DMS153 (cell line): ENCODE measurements around the gene GALNT2.

Experiments used
- DNase-seq: peaks from one replicate; lab custom pipeline; 2025; lab: John Stamatoyannopoulos, UW

Gene GALNT2

DNA sequence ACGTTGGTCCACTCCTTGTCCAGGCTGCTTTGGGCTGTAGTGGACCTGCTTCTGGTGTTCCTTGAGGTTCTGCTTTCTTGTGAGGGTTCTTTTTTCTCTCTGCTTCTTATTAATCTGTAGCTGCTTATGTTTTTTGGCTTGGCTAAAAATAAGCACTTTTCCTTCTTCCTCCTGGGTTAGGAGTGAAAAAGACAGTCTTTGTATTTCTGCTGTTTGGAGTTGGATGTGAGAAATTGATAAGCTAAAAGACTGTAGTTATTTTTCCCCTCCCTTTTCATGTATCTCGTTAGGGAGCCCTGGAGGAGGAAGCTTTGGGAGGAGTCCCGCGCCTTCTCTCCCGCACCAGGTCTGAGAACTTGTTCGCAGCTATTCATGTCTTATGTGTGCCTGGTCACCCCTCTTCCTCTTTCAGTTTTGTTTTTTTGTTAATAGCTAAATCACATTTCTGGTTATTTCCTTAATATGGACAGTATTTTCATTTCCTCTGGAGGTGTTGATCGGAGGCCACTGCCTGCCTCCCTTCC, 79.0 kb downstream of the GALNT2 start:
- DNase-seq: no peak

GRCh38 chr1:230146709-230147108, 79.7 kb downstream of the GALNT2 start:
- DNase-seq: no peak

DNA sequence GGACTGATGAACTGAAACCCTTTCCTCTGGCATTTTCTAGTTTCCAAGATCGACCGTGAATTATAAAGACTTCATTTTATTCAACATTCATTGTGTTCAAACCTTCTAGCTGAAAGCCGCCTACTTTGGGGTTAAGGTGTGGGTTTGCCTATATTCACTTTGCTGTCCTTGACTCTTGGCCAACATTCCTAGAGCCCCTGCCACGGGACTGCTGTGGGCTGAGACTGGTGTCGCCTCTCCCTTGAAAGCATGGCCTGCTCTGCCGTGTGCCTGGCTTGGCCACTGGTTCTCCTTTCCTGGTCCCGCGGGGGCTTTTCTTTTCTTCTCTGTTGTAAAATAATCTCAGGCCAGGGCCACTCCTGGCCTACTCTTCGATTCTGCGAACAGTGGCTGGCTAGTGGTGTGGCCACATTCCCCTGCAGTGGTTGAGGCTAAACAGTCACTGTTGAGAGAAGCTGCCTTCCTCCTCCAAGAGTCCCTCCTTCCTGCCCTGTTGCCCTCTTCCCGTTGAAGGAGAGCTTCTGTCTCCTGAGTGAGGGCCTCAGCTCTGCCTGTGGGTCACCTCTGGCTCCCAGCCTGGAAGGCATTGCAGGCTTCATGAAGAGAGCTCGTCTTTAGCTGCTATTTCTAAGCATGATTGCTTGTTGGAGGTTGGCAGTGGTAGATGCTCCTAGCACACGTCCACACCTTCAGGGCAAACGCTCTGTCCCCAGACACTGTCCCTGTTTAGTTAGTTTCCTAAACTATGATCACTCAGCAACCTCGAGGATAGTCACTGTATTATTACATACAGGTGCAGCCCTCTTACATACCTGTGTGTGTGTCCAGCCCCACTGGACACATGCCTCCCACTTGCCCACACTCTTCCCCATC, 80.5 kb downstream of the GALNT2 start:
- DNase-seq: no peak

- no peak for DNase-seq
These were observed 81.2 kb downstream of the GALNT2 start for GRCh38 chr1:230148126-230148652.

DNA sequence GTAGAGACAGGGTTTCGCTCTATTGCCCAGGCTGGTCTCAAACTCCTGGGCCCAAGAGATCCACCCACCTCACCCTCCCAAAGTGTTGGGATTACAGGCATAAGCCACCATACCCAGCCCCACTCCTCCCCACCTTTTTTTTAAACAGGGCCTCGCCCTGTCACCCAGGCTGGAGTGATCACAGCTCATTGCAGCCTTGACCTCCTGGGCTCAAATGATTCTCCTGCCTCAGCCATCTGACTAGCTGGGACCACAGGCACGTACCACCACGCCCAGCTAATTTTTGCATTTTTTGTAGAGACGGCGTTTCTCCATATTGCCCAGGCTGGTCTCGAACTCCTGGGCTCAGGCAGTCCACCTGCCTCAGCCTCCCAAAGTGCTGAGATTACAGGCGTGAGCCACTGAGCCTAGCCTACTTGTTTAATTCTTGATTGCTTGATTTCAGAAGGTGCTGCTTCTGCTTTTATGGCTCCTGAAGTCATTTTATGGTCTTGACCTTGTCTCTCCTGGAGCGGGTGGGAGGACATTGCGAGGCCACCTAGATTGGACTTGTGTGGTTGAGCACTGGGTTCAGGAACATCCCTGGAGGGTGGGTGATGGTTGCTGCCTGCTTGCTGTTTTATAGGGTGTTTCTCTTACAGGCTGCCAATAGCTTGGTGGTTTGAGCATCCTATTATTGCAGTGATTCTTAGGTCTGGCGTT, 81.9 kb downstream of the GALNT2 start:
- no peak for DNase-seq

DNA sequence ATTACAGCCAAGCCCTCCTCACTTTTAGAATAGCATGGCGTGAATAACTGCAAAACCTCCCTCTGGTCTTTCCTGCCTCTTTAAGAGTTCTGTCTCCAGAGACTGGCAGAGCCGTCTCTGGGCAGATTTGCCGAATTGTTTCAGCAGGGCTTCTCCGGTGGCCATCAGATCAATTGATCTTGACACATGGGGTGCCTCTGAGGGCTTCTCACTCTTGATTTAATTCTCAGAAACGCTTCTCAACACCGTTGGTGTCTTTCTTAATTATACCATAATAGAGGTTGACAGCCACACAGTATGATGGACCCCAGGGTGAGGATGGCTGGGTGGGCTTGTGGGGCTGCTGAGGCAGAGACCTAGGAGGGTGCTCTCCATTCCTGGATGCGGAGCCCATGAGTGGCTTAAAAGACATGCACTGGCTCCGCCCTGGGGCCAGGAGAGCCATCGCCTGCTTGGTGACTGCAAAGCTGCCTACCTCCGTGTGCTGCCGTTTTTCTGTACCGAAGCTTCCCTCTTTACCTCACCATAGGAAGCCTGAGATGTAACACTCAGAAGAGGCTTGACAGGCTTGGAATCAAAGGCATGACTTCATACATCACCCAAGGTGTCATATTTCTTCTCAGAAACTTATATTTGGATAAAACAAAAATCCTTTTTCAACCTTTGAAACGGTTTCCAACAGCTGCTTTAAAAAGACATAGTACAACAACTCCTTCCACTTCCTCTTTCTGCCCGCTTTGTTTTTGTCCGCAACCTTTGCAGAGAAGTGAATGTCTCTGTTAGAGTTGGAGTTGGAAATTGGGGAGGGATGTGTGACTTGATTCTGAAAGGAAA, 82.9 kb downstream of the GALNT2 start:
- no peak for DNase-seq

DNA sequence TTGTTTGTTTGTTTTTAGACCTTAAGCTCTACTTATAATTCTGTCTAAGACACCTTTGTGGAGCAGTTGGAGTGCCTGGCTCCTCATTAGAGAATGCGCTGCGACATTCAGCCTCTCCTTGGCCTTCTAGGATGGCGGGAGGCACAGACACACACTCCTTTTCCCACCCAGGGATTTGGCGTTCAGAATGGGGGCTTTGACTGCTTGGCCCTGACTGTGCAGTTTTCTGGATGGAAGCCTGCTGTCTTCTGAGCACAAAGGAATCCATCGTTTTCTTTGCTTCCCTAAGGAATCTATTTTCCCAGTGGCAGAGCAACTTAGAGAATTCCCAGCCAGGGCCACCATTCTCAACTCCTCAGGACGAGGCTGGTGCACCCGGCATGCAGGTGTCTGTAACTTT, 83.6 kb downstream of the GALNT2 start:
- no peak for DNase-seq

- no peak for DNase-seq
These were observed 85.0 kb downstream of the GALNT2 start for GRCh38 chr1:230151924-230152468.

DNA sequence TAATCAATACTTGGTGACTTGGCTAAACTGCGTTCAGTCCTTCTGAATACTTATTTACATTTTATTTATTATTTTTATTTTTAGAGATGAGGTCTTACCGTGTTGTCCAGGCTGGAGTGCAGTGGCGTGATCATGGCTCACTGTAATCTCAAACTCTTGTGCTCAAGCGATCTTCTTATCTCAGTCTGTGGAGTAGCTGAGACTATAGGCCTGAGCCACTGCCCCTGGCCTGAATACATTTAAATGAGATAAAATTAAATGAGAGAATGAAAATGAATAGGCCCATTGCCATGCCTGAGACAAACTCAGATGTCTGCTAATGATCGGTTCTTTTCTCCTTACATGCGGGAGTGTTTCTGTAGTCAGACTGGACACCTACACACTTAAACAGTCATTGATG, 86.0 kb downstream of the GALNT2 start:
- no peak for DNase-seq

DNA sequence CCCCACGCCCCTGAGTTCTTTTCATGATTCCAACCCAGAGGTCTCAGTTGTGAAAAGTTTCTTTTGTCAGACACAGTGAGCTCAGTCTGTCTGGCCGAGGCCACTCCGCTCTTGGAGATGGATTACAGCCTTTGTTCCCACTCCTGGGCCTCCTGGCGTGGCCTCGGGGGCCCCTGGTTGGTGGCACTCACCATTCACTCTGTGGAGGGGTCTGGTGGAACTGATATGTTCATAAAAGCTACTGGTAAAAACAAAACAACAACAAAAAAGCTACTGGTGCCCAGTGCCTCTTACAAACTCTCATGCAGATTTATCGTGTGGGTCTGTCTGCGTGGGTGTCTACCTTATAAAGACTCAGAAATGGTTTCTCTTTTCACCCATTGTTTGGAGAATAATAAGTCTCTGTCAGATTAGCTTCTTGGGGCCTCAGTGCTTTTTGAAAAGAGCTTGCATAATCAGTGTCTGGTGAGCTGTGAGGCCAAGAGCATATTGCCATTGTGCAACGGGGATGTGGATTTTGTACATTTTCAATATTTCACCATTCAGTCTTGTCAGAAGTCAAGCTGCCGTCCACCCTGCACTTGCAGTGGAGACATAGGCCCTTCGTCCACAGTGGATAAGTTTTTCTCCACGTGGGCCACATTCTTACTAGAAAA, 86.7 kb downstream of the GALNT2 start:
- no peak for DNase-seq

DNA sequence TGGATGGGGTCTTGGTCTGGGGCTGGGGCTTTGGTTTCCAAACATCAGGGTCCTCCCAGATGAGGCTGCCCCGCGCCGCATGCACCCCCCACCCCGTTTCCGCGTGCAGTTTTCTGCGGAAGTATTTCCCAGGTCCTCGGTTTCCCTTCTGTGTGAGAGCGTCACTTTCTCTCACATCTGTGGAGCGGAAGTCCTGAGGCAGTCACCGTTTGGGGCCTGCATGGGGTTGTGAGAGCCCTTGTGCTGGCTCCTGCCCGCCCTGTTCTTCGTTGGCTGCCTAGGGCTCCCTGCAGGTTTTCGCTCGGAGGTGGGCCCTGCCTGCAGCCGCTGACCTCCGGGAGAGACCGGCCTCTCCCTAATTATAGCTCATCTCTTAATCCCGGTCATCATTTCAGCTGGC, 88.0 kb downstream of the GALNT2 start:
- DNase-seq: no peak

- DNase-seq: no peak
These were observed 89.0 kb downstream of the GALNT2 start for GRCh38 chr1:230156068-230156467.

DNA sequence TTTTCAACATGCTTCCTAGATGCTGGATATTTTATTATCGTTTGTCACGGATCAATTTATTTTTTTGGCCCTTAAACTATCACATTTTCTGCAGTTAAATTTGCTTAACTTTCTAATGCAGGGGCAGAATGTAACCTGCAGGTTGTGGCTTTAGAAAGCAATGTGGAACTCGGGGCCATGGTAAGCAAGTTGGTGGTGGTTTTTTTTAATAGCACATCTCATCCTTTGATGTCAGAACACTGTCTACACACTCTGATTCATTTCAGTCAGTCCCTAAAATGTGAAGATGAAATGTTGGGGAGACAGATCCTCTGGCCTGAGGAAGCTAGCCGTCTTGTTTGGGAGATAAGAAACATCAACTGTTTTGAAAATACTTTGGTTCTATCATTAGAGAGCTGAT, 89.5 kb downstream of the GALNT2 start:
- no peak for DNase-seq

GRCh38 chr1:230157420-230158390, 90.7 kb downstream of the GALNT2 start:
- peak; percentile 85 for DNase-seq

- peak; percentile 94 for DNase-seq
These were observed 91.6 kb downstream of the GALNT2 start for GRCh38 chr1:230158415-230159291.

DNA sequence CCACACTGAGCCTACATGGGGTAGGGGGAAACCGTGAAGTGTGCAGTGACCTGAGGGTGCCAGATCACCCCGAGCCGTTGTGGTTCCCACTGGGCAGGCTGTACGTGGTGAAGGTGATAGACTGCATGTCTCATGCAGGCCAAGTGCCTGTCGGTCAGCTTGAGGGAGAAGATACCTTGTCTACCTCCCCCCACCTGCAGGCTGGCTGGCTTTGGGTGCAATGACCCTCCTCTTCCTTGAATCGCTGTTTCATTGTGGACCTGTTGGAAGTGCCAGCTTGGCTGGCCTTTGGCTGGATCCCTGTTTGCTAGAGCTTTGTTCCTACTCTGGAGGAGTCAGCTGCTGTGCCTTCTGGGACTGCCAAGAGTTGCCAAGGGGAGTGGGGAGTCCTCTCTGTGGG, 92.5 kb downstream of the GALNT2 start:
- no peak for DNase-seq

DNA sequence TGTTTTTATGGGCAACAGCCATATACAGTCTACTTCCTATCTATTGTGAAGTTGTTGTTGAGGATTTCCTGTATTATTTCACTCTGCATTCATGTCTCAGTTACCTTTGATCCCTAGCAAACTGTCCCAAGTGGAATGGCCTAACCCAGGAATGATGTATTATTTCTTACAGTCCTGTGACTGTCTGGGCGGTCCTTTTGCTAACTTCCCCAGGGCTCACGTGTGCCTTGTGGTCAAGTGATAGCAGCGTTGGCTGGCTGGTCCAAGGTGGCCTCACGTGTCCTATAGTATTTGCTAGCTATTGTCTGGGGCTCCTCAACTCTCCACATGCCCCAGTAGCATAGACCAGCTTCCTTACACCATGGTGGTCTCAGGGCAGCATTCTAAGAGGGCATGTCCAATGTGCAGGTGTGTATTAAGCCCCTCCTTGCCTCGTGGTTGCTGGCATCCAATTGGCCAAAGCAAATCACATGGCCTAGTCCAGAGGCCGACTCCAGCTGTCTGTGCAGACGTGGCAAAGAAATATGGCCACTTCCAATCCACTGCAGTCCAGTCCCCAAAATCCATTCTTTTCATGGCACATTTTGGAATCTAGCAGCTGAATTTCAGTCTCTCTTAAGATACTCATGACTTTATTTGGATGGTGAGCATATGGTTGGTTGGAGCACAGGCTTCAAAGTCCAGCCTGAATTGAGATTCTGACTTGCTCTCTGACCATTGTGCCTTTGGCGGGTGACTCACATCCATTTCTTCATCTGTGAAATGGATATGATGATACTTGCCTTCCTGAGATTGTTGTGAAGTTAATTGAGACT, 94.1 kb downstream of the GALNT2 start:
- peak; percentile 12 for DNase-seq

- DNase-seq: no peak
These were observed 96.2 kb downstream of the GALNT2 start for GRCh38 chr1:230163205-230163604.
